H1 (cell line): Measurements from ENCODE around the gene MAPK11. TPM values are rescaled to one million over a fixed set of nuclear protein-coding genes. Genes with fewer than 3 reads are reported as not detected.

Experiments used
- BACH1 ChIP-seq: IDR thresholded peaks from 2 replicates; pipeline ENCODE4 v1.6.1; 2012; ENCODE audit warnings: low read length, improper control_type of control experiment
- BRCA1 ChIP-seq: IDR thresholded peaks from 2 replicates; pipeline ENCODE4 v1.6.1; 2012; ENCODE audit warnings: low read depth, low read length, improper control_type of control experiment
- CBX8 ChIP-seq: fragments of 300-800, 300-1000 bp; sonication (generic); IDR thresholded peaks from 2 replicates; pipeline ENCODE4 v1.7.1; 2016; ENCODE audit warnings: low read depth, low read length, borderline replicate concordance
- CEBPB ChIP-seq: IDR thresholded peaks from 2 replicates; pipeline ENCODE4 v1.6.1; 2012; ENCODE audit warnings: low read depth, low read length
- CHD2 ChIP-seq: IDR thresholded peaks from 2 replicates; pipeline ENCODE4 v1.6.1; 2012; ENCODE audit warnings: low read length, improper control_type of control experiment
- GABPA ChIP-seq: IDR thresholded peaks from 2 replicates; pipeline ENCODE4 v1.6.1; 2011; ENCODE audit warnings: mild to moderate bottlenecking, low read length, moderate library complexity, borderline replicate concordance; ENCODE audit not compliant: insufficient read depth
- KDM1A ChIP-seq: fragments of 200-600, 300-600 bp; sonication (generic); IDR thresholded peaks from 2 replicates; pipeline ENCODE4 v1.7.1; 2016; ENCODE audit warnings: mild to moderate bottlenecking, low read length, borderline replicate concordance
- POLR2AphosphoS5 ChIP-seq: IDR thresholded peaks from 2 replicates; pipeline ENCODE4 v1.6.1; 2011; ENCODE audit warnings: low read depth, low read length
- POU5F1 ChIP-seq: IDR thresholded peaks from 2 replicates; pipeline ENCODE4 v1.6.1; 2011; ENCODE audit warnings: low read depth, mild to moderate bottlenecking, low read length, moderate library complexity
- RBBP5 ChIP-seq: IDR thresholded peaks from 2 replicates; pipeline ENCODE4 v1.7.1; 2012; ENCODE audit warnings: low read depth, mild to moderate bottlenecking, inconsistent platforms, low read length, moderate library complexity, borderline replicate concordance
- SAP30 ChIP-seq: fragments of 300-600 bp; sonication (generic); IDR thresholded peaks from 2 replicates; pipeline ENCODE4 v1.7.1; 2012; ENCODE audit warnings: low read length, moderate library complexity, mild to moderate bottlenecking, inconsistent platforms; ENCODE audit not compliant: insufficient read depth, insufficient replicate concordance
- SIN3A ChIP-seq, 2 experiments: IDR thresholded peaks in 1 of 2; conservative IDR thresholded peaks in 1 of 2; 2 replicates each; pipeline ENCODE4 v1.6.1; 2011 to 2012; ENCODE audit warnings: low read length in 2 of 2, improper control_type of control experiment in 1 of 2, low read depth in 1 of 2, mild to moderate bottlenecking in 1 of 2
- SUZ12 ChIP-seq: fragments of 200-600 bp; sonication (generic); IDR thresholded peaks from 2 replicates; pipeline ENCODE4 v1.6.1; 2012; ENCODE audit warnings: mild to moderate bottlenecking, inconsistent platforms, low read length, moderate library complexity, mixed read lengths
- polyA plus RNA-seq, 7 experiments: library from polyadenylated mRNA; depleted of rRNA in 3 of 7; stranded (reverse) in 5 of 7; unstranded in 2 of 7; fragments of >200 nt in 5 of 7; fragments of 200-250 nt in 2 of 7; gene quantifications; 1 replicate in 5 of 7; 2 replicates in 1 of 7; 4 replicates in 1 of 7; pipeline versions ENCODE4 v1.2.1 to v1.2.3, GENCODE V29; 2011 to 2013; ENCODE audit warnings: missing spikeins in 2 of 7, mixed read lengths in 2 of 7
- total RNA-seq: library from RNA; stranded (reverse); fragmentation: NEBNext Ultra II Directional; extraction: Animal tissue kit (Norgen Biotek cat#: 25700); gene quantifications from 2 replicates; pipeline ENCODE4 v1.2.1, GENCODE V29; 2021
- TF ChIP-seq, protein P1 (sequence below): IDR thresholded peaks from 2 replicates; pipeline ENCODE4 v1.6.1; 2012; ENCODE audit warnings: low read length, inconsistent platforms
- TF ChIP-seq, protein P2 (sequence below): IDR thresholded peaks from 2 replicates; pipeline ENCODE4 v1.6.1; 2012; ENCODE audit warnings: inconsistent platforms
- TF ChIP-seq, protein P3 (sequence below): IDR thresholded peaks from 2 replicates; pipeline ENCODE4 v1.6.1; 2012; ENCODE audit warnings: inconsistent platforms
- TF ChIP-seq, protein P4 (sequence below), 3 experiments: IDR thresholded peaks; 1 replicate in 2 of 3; 2 replicates in 1 of 3; pipeline versions ENCODE4 v1.5.1 to v1.6.1; 2011; ENCODE audit warnings: low read length in 3 of 3, mild to moderate bottlenecking in 3 of 3, inconsistent platforms in 2 of 3, low read depth in 1 of 3, moderate library complexity in 1 of 3; ENCODE audit not compliant: insufficient read depth in 1 of 3; ENCODE audit errors: control extremely low read depth in 1 of 3

The MAPK11 gene
- total and polyA plus RNA-seq, 2 of the 8 experiments (the other 6 are each of a cell fraction or from before 2014, with no cell fraction given) = 0.70 to 1.5 TPM

DNA sequence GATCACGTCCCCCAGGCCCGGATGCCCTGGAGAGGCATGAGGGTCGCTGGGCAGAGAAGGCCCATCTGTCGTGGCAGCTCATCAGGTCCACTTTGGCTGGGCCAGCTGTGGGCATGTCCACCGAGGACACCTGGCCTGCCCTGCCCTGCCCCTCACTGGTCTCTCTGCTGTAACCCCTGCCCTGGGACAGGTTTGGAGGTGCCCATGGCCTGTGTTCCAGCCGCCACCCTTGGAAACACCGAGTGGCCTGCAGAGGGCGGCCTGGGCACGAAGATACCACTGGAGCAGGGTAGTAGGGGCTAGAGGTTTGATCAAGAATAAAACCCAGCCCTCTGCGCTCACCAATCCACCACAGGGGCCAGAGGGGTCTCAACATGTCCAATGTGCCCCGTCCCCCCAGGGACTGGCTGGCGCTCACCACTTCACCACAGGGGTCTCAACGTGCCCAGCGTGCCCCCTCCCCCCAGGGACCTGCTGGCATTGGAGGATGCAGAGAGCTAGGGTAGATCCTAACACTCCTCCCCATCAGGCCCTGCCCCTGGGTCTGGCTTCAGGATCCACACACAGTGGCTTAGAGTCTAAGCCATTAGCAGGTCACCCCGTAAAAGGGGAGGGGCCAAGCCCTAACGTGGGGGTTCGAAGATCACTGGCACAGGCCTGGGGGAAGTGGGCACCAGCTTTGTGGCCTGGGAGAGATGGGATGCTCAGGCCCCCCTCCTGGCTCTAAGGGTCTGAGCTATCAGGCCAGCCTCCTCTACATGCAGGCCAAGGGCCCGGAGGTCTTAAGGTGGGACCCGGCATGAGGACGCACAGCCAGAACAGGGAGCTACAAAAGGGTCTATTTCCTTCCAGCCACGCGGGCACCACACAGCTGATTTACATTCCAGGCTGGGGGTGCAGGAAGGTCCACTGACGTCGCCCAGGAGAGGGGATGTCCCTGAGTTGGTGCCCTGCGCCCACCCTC, 17.8 kb downstream of the MAPK11 start (continued):
- TF ChIP-seq, protein P1, sequence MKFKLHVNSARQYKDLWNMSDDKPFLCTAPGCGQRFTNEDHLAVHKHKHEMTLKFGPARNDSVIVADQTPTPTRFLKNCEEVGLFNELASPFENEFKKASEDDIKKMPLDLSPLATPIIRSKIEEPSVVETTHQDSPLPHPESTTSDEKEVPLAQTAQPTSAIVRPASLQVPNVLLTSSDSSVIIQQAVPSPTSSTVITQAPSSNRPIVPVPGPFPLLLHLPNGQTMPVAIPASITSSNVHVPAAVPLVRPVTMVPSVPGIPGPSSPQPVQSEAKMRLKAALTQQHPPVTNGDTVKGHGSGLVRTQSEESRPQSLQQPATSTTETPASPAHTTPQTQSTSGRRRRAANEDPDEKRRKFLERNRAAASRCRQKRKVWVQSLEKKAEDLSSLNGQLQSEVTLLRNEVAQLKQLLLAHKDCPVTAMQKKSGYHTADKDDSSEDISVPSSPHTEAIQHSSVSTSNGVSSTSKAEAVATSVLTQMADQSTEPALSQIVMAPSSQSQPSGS = no peak
- no peak for TF ChIP-seq CBX8
- TF ChIP-seq, protein P2, sequence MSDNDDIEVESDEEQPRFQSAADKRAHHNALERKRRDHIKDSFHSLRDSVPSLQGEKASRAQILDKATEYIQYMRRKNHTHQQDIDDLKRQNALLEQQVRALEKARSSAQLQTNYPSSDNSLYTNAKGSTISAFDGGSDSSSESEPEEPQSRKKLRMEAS = 0 out of 2 replicates have a peak, but pooled peaks have one; percentile 28
- peak; percentile 28; the same call in 1 of the 2 replicates for TF ChIP-seq GABPA
- no peak for TF ChIP-seq BRCA1
- no peak for TF ChIP-seq CEBPB
- no peak for TF ChIP-seq SUZ12
- TF ChIP-seq RBBP5 = no peak
- no peak for TF ChIP-seq POU5F1
- no peak for TF ChIP-seq KDM1A
- TF ChIP-seq CHD2 = no peak
- TF ChIP-seq BACH1 = no peak
- TF ChIP-seq, protein P3, sequence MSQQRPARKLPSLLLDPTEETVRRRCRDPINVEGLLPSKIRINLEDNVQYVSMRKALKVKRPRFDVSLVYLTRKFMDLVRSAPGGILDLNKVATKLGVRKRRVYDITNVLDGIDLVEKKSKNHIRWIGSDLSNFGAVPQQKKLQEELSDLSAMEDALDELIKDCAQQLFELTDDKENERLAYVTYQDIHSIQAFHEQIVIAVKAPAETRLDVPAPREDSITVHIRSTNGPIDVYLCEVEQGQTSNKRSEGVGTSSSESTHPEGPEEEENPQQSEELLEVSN = no peak
- TF ChIP-seq SIN3A (conservative IDR thresholded peaks at IDR 0.05 in 1 of 2, IDR thresholded peaks at IDR 0.05 in 1 of 2; ENCODE audit: low read depth in 1 of 2, low read length in 2 of 2) = no peak; a peak in 1 of 4 replicates
- TF ChIP-seq SAP30 = no peak
- TF ChIP-seq, protein P4, sequence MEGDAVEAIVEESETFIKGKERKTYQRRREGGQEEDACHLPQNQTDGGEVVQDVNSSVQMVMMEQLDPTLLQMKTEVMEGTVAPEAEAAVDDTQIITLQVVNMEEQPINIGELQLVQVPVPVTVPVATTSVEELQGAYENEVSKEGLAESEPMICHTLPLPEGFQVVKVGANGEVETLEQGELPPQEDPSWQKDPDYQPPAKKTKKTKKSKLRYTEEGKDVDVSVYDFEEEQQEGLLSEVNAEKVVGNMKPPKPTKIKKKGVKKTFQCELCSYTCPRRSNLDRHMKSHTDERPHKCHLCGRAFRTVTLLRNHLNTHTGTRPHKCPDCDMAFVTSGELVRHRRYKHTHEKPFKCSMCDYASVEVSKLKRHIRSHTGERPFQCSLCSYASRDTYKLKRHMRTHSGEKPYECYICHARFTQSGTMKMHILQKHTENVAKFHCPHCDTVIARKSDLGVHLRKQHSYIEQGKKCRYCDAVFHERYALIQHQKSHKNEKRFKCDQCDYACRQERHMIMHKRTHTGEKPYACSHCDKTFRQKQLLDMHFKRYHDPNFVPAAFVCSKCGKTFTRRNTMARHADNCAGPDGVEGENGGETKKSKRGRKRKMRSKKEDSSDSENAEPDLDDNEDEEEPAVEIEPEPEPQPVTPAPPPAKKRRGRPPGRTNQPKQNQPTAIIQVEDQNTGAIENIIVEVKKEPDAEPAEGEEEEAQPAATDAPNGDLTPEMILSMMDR (IDR thresholded peaks at IDR 0.05; ENCODE audit: control extremely low read depth in 1 of 3, insufficient read depth in 1 of 3, low read depth in 1 of 3, low read length in 3 of 3) = peak; percentile 83 to 93 (median 84)
- TF ChIP-seq POLR2AphosphoS5 = no peak; the same call in 1 of the 2 replicates
